Stimulated activated CD8-positive, alpha-beta memory T cell treated with anti-CD3 and anti-CD28 coated beads, Interleukin-7, amount 100 ng/mL, for 24 hours (primary cell): ENCODE data around the gene LIPN.

Source experiments
- DNase-seq: peaks from one replicate; pipeline ENCODE4 v3.0.0-alpha.2; 2020; ENCODE audit warnings: low read depth

LIPN gene

DNA sequence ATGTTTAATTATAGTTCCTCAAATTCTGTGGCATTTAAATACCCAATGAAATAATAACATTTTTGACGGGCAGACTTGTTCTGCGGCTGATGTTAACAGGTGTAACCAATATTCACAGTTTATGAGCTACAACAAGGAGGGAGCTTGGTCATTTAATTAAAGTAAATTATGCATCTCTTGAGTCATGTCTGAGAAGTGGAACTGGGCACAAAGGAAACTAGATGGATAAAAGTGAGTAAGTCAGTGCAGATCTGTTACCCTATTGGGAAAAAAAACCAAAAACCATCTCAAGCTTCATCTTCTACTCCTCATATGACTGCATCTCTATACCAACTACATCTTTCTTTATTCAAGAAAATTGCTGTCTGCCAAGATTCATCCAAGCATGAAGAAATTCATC, 67.9 kb downstream of the LIPN start:
- no peak for DNase-seq

DNA sequence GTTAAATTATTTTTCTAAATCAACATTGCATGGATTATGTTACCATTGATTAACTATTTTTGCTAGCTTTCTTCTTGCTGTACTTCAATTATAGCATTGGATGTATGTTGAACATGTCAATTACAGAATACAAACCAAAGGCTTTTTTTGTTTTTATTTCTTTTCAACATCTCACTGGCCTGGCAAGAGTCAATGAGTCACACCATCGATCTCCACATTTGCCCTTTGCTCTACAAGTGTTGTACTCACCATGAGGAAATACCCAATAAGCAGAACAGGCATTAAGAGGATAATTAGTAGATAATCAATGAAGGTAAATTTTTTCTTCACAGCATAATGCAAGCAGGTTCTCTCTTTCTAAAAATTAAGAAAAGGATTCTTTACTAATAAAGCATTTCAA, 68.5 kb downstream of the LIPN start:
- DNase-seq, result no peak
